SW 1271 (cell line): Measurements from ENCODE around the gene JAGN1.
"Not testable (repeated sequence)": the region's sequence is repeated elsewhere in the genome, so short reads cannot be mapped to it uniquely, and the experiment has no call there.

Source experiments
- DNase-seq, 2 experiments: peaks; one replicate each; lab custom pipeline; 2025; lab: John Stamatoyannopoulos, UW

JAGN1 gene

GRCh38 chr3:9917820-9918219 lies 27.4 kb downstream of the JAGN1 start:
- DNase-seq = no peak

GRCh38 chr3:9918261-9919038 lies 28.0 kb downstream of the JAGN1 start:
- DNase-seq = no peak

GRCh38 chr3:9928158-9928557 lies 37.7 kb downstream of the JAGN1 start:
- DNase-seq = no peak

GRCh38 chr3:9930804-9931418 lies 40.5 kb downstream of the JAGN1 start:
- DNase-seq = no peak

GRCh38 chr3:9932535-9932842 lies 42.1 kb downstream of the JAGN1 start:
- no peak for DNase-seq

GRCh38 chr3:9932843-9933560 lies 42.6 kb downstream of the JAGN1 start:
- DNase-seq = peak; percentile 53 to 85

GRCh38 chr3:9933561-9934234 lies 43.3 kb downstream of the JAGN1 start, which contains the start of gene CRELD1:
Gene CRELD1, plus strand, starts transcription at chr3:9933834. Its CDS starts 605 bp downstream, at chr3:9934439.
- DNase-seq = peak; percentile 88 to 95

- no peak for DNase-seq
Measured at GRCh38 chr3:9934235-9934621, 43.8 kb downstream of the JAGN1 start.

GRCh38 chr3:9934993-9935392 lies 44.6 kb downstream of the JAGN1 start:
- DNase-seq = no peak

- no peak for DNase-seq
Measured at GRCh38 chr3:9935966-9936510, 45.6 kb downstream of the JAGN1 start.

GRCh38 chr3:9937486-9938238 lies 47.3 kb downstream of the JAGN1 start:
- DNase-seq = no peak

GRCh38 chr3:9938966-9939365 lies 48.6 kb downstream of the JAGN1 start:
- no peak for DNase-seq

- not testable (repeated sequence) for DNase-seq
Measured at GRCh38 chr3:9939906-9940305, 49.5 kb downstream of the JAGN1 start.

GRCh38 chr3:9940746-9941145 lies 50.3 kb downstream of the JAGN1 start:
- no peak for DNase-seq

- DNase-seq = no peak
Measured at GRCh38 chr3:9942164-9942563, 51.8 kb downstream of the JAGN1 start.

- DNase-seq = no peak
Measured at GRCh38 chr3:9942934-9943690, 52.7 kb downstream of the JAGN1 start.
